Measurements from ENCODE around the gene CDH8. TPM values are rescaled to one million over a fixed set of nuclear protein-coding genes. Genes with fewer than 3 reads are reported as not detected.

Gene CDH8
- total RNA-seq, 1 experiment from 2014 or later, result 0.42 TPM

GRCh38 chr16:61823326-61823725 lies 212.9 kb downstream of the CDH8 start:
- Mint-ChIP-seq H3K27me3 (ENCODE audit: insufficient read depth, unreplicated experiment) (peaks cover 15% of the 10 kb centered on the region), H3K27ac (ENCODE audit: low read depth, unreplicated experiment) (no peak overlapping the region), H3K4me3 (ENCODE audit: unreplicated experiment) (no peak overlapping the region), H3K9me3 (ENCODE audit: unreplicated experiment) (no peaks in the 10 kb centered on the region), H3K36me3 (ENCODE audit: insufficient read depth, unreplicated experiment) (no peaks in the 10 kb centered on the region), H3K4me1 (ENCODE audit: insufficient read depth, unreplicated experiment) (no peaks in the 10 kb centered on the region)
- intact Hi-C loops (cut with micrococcal nuclease), result no loop called here
- no peak for DNase-seq (ENCODE audit: unreplicated experiment)
- ChIA-PET CTCF (no interaction called here), POLR2A (no interaction called here)
- no TSS peak for BruUV-seq (replicated peaks)
- TF ChIP-seq CTCF (IDR thresholded peaks at IDR 0.05; ENCODE audit: unreplicated experiment), result no peak

GRCh38 chr16:61820820-61821219 lies 215.4 kb downstream of the CDH8 start:
- ChIA-PET CTCF (no interaction called here), POLR2A (no interaction called here)
- Mint-ChIP-seq H3K27ac (ENCODE audit: low read depth, unreplicated experiment) (no peak overlapping the region), H3K36me3 (ENCODE audit: insufficient read depth, unreplicated experiment) (no peaks in the 10 kb centered on the region), H3K27me3 (ENCODE audit: insufficient read depth, unreplicated experiment) (peaks cover 30% of the 10 kb centered on the region), H3K4me1 (ENCODE audit: insufficient read depth, unreplicated experiment) (no peaks in the 10 kb centered on the region), H3K9me3 (ENCODE audit: unreplicated experiment) (no peaks in the 10 kb centered on the region), H3K4me3 (ENCODE audit: unreplicated experiment) (no peak overlapping the region)
- no peak for TF ChIP-seq CTCF (IDR thresholded peaks at IDR 0.05; ENCODE audit: unreplicated experiment)
- intact Hi-C loops (cut with micrococcal nuclease), result no loop called here
- DNase-seq (ENCODE audit: unreplicated experiment), result no peak
- no TSS peak for BruUV-seq (replicated peaks)

- TF ChIP-seq CTCF (IDR thresholded peaks at IDR 0.05; ENCODE audit: unreplicated experiment), result no peak
- ChIA-PET CTCF (no interaction called here), POLR2A (no interaction called here)
- Mint-ChIP-seq H3K9me3 (ENCODE audit: unreplicated experiment) (no peaks in the 10 kb centered on the region), H3K27me3 (ENCODE audit: insufficient read depth, unreplicated experiment) (peaks cover 30% of the 10 kb centered on the region), H3K4me3 (ENCODE audit: unreplicated experiment) (no peak overlapping the region), H3K27ac (ENCODE audit: low read depth, unreplicated experiment) (no peak overlapping the region), H3K36me3 (ENCODE audit: insufficient read depth, unreplicated experiment) (no peaks in the 10 kb centered on the region), H3K4me1 (ENCODE audit: insufficient read depth, unreplicated experiment) (no peaks in the 10 kb centered on the region)
- intact Hi-C loops (cut with micrococcal nuclease), result no loop called here
- no TSS peak for BruUV-seq (replicated peaks)
- no peak for DNase-seq (ENCODE audit: unreplicated experiment)
Measured at GRCh38 chr16:61820398-61820797, 215.8 kb downstream of the CDH8 start.

GRCh38 chr16:61818850-61819249 lies 217.4 kb downstream of the CDH8 start:
- POLR2A ChIA-PET, result no interaction called here
- no peaks in the 10 kb centered on the region for H3K9me3 Mint-ChIP-seq (ENCODE audit: unreplicated experiment)
- H3K4me3 Mint-ChIP-seq (ENCODE audit: unreplicated experiment), result no peak overlapping the region
- TF ChIP-seq CTCF (IDR thresholded peaks at IDR 0.05; ENCODE audit: unreplicated experiment), result no peak
- intact Hi-C loops (cut with micrococcal nuclease), result no loop called here
- peaks cover 30% of the 10 kb centered on the region for H3K27me3 Mint-ChIP-seq (ENCODE audit: insufficient read depth, unreplicated experiment)
- no TSS peak for BruUV-seq (replicated peaks)
- no peaks in the 10 kb centered on the region for H3K36me3 Mint-ChIP-seq (ENCODE audit: insufficient read depth, unreplicated experiment)
- H3K27ac Mint-ChIP-seq (ENCODE audit: low read depth, unreplicated experiment), result no peak overlapping the region
- CTCF ChIA-PET, result interaction anchor here (0.5 kb wide), 1 partner anchor 22 kb away, joined by 3 read pairs; no protein-coding TSS in a partner anchor
- no peaks in the 10 kb centered on the region for H3K4me1 Mint-ChIP-seq (ENCODE audit: insufficient read depth, unreplicated experiment)
- DNase-seq (ENCODE audit: unreplicated experiment), result no peak
